Measurements from ENCODE around the gene ITPR2.

ITPR2 gene

DNA sequence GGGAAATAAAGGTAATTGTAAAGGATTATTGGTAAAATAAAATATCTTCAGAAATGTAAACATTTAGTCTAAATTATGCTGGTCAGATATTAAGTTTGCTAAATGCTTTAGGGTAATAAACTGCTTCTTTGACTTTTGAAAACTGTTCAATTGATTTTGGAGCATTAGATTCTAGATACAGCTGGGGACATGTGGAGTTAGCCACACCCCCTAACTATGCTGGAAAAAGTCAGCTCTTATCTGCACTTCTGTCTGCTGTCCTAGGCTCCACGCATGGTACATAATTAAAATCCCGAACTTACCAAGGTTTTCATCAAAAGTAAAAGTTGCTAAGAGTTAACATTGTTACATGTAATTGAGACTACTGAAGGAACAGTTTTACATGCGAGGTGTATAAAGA is 78.8 kb downstream of the ITPR2 start:
- DNase-seq (ENCODE audit: low read depth in 2 of 2), result no peak

DNA sequence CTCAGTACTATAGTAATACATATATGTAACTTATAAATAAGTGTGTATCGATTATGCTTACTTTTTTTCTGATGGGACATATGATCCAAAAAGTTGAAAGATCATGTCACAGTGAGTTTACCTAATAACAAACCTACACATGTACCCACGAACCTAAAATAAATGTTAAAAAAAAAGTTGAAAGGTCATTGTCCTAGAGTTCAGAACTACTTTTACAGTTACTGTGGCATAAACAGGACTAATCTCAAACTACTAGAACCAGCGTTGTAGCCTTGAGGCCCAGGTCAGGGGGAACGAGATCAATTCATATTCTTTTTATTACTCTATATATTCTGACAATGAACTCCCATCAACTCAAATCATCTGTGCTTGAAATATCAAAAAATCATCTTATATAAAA is 81.8 kb downstream of the ITPR2 start:
- no peak for DNase-seq (ENCODE audit: low read depth in 2 of 2)

DNA sequence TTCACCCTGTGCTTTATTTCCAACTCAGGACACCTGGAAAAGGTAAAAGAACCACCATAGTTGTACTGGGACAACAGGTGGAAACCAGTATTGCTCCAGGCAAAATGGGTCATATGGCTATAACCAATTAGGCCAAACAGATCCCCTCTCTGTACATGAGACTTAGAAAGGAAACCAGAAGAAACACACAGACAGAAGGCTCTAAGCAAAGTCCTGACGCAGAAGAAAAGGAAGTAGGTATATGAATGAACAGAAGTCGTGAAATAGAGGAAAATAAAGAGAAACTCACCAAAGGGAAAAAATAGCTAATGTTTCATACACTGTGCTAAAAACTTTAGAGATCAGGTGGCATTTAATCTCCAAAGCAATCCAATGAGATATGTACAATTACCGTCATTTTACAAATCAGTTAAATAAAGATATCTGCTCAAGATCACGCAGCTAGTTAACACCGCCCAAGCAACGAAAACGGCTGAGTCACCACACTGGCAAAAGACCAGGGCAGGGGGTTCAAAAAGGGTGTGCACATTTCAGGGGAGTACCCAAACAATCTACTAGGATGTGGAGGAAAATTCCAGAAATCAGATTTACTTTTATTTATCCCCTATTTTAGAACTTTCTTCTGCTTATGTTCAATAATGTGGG is 82.3 kb downstream of the ITPR2 start:
- DNase-seq (ENCODE audit: low read depth in 2 of 2), result no peak

DNA sequence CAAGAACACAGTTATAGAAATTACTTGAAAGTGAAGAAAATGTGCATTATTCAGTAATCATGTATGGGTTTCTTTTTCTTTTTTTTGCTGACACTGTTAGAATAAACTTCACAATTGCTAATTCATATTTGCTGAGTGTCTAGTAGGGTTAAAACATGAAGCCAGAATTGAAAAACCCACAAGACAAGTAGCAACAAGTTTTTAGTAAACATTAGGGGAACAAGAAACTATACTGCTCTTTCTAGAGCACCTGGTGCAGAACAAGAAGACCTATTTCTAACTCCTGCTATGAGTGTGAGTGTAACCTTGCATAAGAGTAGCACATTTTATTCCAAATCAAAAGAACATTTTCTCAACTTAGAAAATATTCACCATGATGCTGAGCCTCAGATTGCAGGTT is 83.2 kb downstream of the ITPR2 start:
- no peak for DNase-seq (ENCODE audit: low read depth in 2 of 2)

DNA sequence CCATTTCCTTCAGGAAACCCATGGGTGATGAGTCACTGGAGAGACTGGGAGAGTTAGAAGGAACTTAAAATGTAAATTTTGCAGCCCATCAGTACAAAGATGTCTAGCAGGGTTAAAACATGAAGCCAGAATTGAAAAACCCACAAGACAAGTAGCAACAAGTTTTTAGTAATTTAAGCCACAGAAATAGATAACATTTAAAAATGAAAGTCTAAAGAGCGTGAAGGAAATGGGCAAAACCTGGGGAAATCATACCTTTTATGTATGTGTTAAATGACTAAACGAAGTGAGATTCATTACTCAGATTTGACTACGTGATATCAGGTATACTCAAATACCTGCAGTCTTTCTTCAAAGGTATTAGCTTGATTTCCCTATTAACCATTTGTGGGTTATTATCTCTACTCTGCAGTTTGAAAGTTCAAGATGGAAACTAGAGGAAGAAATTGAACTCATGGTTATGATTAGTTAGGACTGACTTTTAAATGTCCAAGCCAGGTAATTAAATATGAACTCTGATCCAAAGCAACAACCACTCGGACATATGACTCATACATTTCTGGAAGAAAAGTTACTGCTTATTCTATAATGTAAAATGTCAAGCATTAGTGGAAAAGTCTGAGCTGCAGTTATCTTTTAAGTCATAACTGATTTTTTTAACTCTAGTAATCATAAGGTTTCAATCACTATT is 84.1 kb downstream of the ITPR2 start:
- DNase-seq (ENCODE audit: low read depth in 2 of 2), result no peak

DNA sequence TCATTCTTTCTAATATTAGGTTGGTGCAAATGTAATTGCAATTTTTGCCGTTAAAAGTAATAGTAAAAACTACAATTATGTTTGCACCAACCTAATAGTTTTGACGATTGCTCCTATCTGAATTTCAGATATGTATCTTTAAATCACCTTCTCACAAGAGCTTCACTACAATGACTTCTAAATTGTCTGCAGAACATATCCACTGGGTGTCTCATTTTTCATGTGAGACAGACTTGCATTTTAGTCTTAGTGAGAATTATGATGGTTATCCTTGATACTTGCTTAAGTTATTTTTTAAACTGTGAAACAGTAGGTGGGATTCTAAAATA is 84.6 kb downstream of the ITPR2 start:
- no peak for DNase-seq (ENCODE audit: low read depth in 2 of 2)

DNA sequence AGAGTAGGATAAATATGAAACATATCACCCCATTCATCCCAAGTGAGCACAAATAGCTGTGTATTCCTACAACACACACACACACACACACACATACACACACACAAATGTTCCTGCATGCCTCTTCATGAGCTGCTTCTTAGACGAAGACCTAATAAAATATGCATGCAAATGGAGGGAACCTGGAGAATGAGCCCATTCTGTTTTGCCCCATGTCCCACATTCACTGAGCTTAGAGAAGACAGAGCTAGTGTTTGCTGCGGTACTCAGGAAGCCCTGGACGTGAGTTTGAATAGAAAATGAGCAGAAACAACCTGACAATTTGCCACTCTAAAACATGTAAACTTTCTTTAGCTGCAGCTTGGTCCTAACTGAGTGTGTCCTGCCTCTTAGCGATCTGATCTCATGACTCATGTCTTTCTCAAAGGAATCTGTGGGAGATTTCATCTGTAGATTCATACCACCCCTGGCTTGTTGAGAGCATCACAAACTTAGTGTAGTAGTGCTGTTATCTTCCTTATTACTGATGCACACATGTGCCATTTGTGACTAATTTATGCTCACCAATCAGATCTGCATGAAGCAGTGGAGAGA is 86.8 kb downstream of the ITPR2 start:
- no peak for DNase-seq (ENCODE audit: low read depth in 2 of 2)

DNA sequence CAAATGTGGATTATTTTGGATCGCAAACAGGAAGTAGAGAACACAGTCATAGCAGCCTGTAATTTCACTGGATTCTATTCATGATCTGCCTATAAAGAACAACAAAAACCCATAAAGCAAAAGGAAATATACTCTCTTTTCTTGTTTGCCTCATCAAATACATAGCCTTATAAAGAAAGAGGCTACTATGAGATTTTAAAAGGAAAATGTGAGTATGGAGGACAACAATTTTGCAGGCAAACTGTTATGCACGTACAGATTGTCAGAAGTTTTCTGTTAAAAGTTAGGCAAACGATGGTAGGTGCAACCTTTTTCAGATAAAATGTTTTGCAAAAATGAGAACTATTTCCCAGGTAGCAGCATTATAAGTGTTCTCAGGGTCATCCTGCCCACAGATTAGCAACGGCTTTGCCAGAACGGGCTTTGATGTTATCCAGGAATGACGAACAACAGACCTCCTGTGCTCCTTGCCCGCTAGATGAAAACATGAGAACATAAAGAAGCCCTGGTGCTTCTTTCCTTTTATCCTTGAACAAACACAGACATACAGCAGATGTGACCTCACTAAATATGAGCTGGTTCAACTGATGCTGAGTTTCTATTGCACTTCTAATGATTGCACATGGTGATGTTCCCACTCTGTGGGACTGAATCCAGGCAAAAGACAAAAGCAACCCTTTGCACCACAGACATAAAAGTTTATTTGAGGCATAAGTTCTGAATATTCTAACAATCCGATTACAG is 88.1 kb downstream of the ITPR2 start:
- no peak for DNase-seq (ENCODE audit: low read depth in 2 of 2)

DNA sequence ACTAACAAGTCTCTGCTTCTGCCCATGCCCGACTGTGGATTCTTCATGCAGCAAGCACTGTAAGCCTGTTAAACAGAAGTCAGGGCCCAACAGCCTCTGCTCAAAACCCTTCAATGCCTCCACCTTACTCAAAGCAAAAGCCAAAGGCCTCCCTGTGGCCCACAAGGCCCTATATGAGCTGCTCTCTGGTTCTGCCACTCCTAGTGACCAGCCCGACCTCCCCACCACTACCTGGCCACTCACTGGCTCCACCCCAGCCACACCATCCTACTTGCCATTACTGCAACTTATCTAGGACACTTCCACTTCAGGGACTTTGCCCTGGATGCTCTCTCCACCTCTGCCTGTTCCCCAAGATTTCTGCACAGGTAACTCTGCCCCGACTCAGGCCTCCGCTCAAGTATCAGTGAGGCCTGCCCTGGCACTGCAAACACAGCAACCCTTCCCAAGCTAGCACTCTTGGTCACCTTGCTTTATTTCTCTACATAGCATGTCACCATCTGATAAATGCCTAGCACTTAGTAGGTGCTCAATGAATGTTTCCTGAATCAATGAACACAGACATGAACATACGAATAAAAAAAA is 88.9 kb downstream of the ITPR2 start:
- no peak for DNase-seq (ENCODE audit: low read depth in 2 of 2)

DNA sequence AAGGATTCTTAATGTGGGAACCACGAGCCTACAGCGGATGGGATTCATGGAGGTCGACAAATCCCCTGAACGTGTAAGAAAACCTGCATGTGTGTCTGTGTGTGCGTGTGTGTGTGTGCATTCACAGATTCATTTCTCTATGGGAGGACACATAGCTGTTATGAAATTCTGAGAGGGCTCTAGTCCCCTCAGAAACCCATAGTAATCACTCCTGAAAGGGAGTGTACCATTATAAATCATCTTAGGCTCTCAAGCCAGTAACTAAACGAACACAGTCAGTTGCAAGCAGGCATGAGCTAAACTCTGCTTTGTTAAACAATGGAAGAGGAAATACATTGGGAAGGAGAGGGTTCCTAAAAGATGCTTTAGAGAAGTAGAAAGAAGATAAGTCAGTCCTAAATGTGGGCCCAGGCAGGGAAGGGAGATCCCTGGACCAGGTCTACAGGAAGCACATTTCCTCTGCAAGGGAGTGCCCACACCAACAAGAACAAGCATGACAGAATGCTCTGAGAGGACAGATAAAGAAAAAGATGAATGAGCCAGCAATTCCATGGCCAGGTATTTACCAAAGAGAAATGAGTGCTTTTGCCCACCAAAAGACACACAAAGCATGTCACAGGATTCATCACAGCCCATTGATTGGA is 91.3 kb downstream of the ITPR2 start:
- no peak for DNase-seq (ENCODE audit: low read depth in 2 of 2)

DNA sequence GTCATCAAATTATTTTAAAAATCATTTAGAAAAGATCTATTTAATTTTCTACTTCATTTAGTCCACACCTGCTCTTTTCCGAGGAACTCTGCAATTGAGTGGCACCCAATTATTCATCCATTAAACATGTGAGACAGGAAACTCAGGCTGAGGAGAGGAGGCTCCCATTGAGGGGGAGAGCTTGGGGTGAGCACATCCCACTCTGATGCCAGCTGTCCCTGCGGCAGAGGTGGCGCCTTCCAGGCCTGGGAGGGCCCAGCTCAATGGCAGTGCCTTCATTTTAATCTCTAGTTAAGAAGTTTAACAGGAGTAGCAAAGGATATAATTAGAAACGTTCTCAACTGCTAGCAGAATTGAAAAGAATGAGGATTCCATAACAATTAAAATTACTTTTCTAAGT is 92.0 kb downstream of the ITPR2 start:
- DNase-seq (ENCODE audit: low read depth in 2 of 2), result no peak

DNA sequence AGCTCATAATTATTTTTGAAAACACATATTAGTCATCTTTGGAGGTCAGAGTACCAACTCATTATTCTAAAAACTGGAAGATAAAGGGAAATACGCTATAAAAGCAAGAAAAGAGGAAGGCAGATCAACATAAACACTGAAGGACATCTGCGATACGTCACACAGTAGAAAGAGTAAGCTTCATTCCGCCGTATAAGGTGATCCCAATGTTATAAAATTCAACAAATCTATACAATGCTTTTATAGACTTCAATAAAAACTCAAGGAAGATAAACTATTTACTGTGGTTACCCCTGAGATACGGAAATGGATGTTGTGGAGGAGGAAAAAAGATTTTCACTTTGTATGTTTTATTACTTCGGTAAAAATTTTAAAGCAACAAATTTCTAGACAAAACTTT is 92.6 kb downstream of the ITPR2 start:
- no peak for DNase-seq (ENCODE audit: low read depth in 2 of 2)

DNA sequence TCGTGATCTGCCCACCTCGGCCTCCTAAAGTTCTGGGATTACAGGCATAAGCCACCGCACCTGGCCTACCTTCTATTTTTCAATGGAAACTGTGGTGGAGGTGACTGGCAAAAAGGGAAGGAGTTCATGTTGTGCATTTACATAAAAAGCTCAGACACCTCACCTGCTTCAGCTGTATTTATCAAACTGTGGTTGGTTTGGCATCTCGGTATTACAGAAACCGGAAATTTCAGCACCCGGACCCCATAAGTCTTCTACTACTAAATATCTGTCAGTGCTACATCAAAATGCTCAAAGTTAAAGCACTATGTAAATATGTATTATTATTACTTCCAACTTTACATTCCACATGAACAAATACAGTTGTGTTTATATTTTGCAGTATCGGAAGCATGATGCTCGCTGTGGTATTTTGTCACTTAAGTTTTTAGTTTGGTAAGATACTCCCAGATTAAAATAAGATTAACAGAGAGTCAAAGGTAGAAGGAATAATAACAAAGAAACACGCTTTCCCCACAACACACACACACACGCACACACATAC is 95.4 kb downstream of the ITPR2 start:
- no peak for DNase-seq (ENCODE audit: low read depth in 2 of 2)

DNA sequence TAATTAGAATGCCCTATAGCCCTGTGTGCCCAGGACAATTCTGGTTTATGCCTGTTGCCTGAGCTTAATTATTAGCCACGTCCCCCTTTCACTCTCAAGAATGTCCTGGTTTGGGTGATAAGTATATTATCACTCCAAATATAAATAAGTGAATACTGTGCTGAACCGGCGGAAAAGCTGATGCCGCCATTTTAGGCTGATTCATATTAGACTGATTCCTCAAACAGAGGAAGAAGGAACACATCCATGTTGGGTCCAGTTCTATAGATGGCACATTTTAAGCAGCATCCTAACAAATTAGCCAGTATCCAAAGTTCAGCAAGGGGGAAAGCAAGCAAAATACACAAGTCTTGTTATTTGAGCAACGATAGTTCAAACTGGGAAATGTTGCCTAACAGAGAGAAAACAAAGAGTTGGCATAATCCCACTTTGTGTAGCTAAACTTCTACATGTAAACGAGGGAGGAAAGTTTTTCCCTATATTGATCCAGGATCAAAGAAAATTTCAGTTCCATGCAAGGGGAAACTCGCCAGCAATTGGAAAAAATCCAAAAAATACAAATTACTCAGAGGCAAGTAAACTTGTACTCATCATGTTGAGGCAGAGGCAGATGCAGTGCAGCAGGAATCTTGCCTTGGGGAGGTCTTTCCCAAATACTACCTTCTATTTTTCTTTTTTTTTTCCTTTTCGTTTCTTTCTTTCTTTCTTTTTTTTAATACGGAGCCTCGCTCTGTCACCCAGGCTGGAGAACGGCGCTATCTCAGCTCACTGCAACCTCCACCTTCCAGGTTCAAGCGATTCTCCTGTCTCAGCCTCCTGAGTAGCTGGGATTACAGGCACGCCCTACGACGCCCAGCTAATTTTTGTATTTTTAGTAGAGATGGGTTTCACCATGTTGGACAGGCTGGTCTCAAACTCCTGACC is 96.2 kb downstream of the ITPR2 start:
- DNase-seq (ENCODE audit: low read depth in 2 of 2), result no peak

DNA sequence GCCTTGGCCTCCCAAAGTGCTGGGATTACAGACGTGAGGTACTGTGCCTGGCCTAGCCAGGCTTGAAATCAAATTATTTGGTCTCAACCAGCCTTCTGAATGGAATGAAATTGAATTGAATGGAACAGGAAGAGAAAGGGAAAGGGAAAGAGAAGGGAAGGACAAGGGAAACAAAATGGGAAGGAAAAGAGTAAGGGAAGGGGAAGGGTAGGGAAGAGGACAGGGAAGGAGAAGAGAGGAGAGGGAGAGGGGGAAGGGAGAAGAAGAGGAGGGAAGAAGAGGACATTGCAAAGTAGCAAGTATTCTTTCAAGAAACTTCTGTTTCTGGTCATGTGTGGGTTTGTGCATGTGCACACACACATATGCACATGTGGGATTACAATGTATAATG is 97.8 kb downstream of the ITPR2 start:
- no peak for DNase-seq (ENCODE audit: low read depth in 2 of 2)

DNA sequence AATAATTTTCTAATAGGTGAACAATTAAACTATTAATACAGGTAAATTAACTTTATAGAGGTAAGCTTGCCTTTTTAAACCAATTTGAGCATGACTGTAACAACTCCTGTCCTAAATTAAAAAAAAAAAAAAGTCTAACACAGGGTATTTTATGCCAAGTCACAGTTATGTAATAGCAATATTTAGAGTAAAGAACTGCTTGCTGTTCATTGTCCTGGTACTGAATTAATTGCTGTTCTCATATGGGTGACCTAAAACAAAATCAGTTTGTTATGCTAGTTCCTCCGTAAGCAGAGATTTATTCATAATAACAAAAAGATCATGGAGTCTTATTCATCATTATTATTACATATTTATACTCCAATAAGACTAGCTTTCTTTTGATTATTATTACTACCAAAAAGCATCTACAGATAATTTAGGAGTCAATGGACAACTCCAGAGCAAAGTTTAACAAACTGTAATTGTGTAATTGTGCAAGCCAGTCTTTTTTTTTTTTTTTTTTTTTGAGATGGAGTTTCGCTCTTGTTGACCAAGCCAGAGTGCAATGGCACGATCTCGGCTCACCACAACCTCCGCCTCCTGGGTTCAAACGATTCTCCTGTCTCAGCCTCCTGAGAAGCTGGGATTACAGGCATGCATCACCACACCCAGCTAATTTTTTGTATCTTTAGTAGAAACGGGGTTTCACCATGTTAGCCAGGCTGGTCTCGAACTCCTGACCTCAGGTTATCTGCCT is 98.3 kb downstream of the ITPR2 start:
- no peak for DNase-seq (ENCODE audit: low read depth in 2 of 2)

DNA sequence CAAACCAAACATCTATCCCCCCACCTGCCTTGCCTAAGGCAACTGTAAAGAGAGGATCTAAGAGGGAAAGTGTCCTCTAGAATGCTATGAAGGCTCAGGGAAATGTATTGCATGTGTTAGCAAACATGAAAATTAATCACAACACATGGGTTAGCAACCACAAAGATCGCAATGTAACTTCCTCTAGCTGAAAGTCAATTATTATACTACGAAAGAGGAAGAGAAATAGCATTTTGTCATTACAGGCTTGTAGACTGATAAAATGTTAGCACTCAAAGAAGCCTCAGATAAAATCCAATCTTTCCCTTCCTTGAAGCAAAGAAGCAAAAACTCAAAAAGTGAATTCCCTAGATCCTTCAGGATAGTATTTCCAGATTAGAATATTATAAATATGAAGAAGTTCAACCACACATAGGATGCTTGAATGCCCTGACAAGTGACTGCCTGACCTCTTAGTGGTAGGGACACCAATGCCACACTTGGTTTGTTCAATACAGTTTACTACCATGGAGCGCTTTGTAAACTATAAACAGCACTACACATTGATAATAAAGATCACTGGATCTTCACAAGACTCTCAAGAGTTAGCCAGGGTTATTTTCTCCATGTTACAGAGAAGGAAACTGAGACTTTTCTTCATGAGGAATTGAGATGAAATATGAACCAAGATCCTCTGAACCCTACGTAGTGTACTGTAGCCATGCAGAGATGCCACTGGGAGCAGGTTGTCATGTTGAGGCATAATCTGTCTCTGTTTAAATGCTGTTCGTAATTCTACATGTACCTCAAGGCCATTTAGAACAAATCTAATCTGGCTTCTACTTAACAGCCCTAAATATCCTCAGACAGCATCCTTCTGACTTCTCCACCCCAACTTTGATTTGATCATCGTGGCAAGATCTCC is 100.7 kb downstream of the ITPR2 start:
- no peak for DNase-seq (ENCODE audit: low read depth in 2 of 2)

DNA sequence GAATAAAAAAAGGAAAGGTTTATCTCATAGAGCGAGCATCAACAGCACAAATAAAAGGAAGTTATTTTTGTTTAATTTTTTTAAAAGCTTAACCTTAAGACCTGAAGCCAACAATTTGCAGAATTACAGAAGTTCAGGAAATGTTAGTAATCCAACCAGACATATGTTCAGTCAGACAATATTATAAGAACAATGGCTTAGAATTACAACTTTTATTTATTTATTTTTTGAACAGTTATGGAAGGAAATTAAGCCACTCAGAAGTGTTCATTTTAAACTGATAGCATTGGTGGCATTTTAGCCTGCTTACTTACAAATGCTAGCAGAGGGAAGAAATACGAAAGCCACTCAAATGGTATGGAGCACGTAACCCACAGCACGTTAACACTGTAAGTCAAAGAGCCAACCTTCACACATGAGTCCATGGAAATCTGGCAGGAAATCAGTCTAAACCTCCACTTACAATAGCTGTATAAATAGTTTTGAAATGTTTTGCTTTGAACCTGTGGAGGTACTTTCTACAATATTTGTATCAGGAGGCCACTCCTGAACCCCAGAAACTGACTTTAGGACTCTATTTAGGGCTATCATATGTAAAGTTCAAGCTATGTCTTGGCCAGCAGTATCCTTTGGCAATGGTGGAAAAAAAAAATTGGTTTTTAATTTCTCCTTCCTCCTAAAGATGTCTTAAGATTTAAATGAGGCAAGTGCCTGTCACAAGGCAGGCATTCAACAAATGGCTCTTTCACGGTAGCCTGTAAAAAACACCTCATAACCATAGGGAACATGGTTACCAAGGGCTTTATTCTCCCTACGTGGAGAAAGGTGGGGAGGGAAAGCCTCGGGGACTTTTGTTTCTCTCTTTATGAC is 102.3 kb downstream of the ITPR2 start:
- no peak for DNase-seq (ENCODE audit: low read depth in 2 of 2)
